ENCODE measurements around the gene TBL3. TPM values are rescaled to one million over a fixed set of nuclear protein-coding genes. Genes with fewer than 3 reads are reported as not detected.

Gene TBL3
- total RNA-seq, 2 donors from 2014 or later = 22.6 to 24.4 TPM

DNA sequence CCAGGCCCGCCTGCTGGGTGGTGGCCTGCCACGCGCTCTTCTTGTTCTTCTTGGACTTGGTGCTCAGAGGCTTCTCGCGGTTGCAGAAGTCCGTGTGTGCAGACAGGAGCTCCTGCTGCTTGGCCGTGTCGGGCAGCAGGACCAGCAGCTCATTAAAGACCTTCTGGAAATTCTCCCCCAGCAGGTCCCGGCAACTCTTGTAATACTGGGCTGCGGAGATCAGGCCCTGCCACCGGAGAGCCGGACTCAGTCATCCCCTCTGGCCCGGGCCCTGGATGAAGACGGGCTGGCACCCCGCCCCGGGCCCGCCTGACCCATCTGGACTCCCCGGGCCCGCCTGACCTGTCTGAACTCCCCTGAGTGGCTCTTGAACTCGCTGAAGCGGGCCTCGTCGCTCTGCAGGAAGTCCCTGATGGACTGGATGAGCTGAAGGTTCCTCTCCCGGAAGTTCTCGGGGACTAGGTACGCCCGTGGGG is 26.5 kb downstream of the TBL3 start:
- Mint-ChIP-seq H3K27ac (no peak overlapping the region), H3K4me1 (ENCODE audit: low read depth) (peaks cover 21% of the 10 kb centered on the region), H3K36me3 (ENCODE audit: insufficient read depth in 2 of 2) (peaks cover 3 to 9% of the 10 kb centered on the region in 2 donors), H3K4me3 (no peak overlapping the region), H3K27me3 (ENCODE audit: low read depth) (no peaks in the 10 kb centered on the region), H3K9me3 (no peaks in the 10 kb centered on the region)
- ATAC-seq (replicated peaks in 1 of 2) (no peak), DNase-seq (no peak)

DNA sequence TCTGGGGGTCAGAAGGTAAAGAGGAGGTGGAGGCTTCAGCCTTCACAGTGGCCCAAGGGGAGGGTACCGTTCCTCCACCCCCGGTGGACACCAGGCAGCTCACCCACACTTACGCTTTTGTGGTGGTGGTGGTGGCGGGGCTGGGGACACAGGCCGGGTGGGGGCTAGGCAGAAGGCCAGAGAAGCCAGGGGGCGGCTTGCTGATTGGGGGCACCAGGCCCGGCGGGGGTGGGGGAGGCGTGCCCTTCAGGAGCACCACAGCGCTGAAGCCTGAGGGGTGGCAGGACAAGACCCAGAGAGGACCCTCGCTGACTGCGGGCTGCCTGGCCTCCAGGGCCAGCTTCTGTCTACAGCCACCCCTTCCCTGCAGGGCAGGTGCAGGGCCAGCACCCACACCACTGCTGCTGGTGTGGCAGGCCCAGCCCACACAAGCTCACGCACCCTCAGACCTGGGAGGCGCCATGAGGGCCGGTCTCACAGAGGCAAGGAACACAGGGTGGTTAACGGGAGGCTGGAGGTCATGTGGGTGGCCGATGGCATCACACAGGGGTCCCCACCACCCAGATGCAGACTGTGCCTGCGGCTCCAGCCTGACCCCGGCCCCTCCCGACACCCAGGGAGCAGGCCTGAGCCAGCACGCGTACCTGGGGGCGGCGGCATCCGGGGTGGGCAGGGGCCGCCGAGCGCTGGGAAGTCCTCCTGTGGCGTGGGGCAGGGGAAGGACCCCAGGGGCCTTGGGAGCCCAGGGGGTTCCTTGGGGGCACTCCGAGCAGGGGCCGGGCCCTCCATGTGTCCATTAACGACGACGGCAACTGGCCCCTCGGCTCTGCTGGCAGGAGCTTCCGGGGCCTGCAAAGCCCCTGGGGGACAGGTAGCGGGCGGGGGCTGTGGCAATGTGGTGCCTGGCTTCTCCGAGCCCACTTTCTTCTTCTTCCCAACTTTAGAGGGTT is 27.3 kb downstream of the TBL3 start:
- ATAC-seq (replicated peaks in 1 of 2) (no peak), DNase-seq (no peak)
- peaks cover 14% of the 10 kb centered on the region for H3K4me1 Mint-ChIP-seq (ENCODE audit: low read depth)
- no peaks in the 10 kb centered on the region for H3K27me3 Mint-ChIP-seq (ENCODE audit: low read depth)
- peaks cover 2 to 9% of the 10 kb centered on the region in 2 donors for H3K36me3 Mint-ChIP-seq (ENCODE audit: insufficient read depth in 2 of 2)
- no peak overlapping the region for H3K4me3 Mint-ChIP-seq
- H3K9me3 Mint-ChIP-seq = no peaks in the 10 kb centered on the region
- no peak overlapping the region for H3K27ac Mint-ChIP-seq

DNA sequence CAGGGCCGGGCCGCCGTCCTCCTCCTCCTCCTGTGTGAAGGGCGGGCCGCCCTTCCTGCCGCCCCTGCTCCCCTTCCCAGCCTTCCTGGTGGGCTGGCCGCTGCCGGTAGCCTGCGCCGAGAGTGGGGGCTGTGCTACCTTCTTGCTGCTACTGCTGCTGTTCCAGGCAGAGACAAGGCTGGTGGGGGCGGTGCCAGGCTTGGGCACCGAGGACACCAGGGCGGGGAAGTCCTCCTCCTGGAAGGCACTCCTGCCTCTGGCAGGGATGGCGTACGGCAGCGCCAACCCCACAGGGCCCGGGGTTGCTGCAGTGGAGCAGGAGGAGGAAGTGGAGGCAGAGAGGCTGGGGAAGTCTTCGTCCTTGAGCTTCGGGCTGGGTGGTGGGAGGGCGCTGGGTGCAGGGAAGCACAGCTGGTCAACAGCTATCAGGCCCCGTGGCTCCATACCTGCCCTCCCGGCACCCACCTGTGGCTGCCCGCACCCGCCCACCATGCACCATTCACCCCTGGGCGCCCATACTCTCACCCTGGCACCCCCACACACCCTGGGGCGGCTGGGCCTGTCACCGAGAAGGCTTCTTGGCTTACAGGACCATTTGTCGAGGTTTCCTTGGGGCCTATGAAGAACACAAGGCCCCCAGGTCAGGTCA is 28.1 kb downstream of the TBL3 start:
- H3K27me3 Mint-ChIP-seq (ENCODE audit: low read depth) = no peaks in the 10 kb centered on the region
- DNase-seq (no peak), ATAC-seq (replicated peaks in 1 of 2) (no peak)
- H3K4me3 Mint-ChIP-seq = no peak overlapping the region
- no peaks in the 10 kb centered on the region for H3K9me3 Mint-ChIP-seq
- peaks cover 2 to 9% of the 10 kb centered on the region in 2 donors for H3K36me3 Mint-ChIP-seq (ENCODE audit: insufficient read depth in 2 of 2)
- no peak overlapping the region for H3K27ac Mint-ChIP-seq
- peaks cover 14% of the 10 kb centered on the region for H3K4me1 Mint-ChIP-seq (ENCODE audit: low read depth)

DNA sequence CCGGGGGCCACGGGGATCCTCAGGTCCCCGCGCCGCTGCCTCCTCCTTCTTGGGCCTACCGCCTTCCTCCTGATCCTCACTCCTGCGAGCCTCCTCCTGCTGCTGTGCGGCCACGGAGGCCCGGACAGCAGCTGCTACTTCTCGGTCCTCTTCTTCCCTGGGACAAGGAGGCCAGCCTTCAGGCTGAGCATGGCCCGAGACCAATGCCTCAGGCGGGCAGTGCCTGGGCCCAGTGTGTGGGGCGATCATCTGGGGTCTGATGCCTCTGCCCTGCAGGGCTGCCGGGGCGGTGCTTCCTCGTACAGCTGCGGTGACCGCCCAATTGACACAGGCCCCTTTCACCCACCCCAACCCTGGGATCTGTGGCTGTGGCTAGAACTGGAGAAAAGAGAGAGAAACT is 29.2 kb downstream of the TBL3 start:
- Mint-ChIP-seq H3K36me3 (ENCODE audit: insufficient read depth in 2 of 2) (peaks cover 2 to 7% of the 10 kb centered on the region in 2 donors), H3K4me3 (no peak overlapping the region), H3K27me3 (ENCODE audit: low read depth) (no peaks in the 10 kb centered on the region), H3K4me1 (ENCODE audit: low read depth) (peaks cover 20% of the 10 kb centered on the region), H3K27ac (no peak overlapping the region), H3K9me3 (no peaks in the 10 kb centered on the region)
- DNase-seq = no peak
- ATAC-seq (replicated peaks in 1 of 2) = no peak

DNA sequence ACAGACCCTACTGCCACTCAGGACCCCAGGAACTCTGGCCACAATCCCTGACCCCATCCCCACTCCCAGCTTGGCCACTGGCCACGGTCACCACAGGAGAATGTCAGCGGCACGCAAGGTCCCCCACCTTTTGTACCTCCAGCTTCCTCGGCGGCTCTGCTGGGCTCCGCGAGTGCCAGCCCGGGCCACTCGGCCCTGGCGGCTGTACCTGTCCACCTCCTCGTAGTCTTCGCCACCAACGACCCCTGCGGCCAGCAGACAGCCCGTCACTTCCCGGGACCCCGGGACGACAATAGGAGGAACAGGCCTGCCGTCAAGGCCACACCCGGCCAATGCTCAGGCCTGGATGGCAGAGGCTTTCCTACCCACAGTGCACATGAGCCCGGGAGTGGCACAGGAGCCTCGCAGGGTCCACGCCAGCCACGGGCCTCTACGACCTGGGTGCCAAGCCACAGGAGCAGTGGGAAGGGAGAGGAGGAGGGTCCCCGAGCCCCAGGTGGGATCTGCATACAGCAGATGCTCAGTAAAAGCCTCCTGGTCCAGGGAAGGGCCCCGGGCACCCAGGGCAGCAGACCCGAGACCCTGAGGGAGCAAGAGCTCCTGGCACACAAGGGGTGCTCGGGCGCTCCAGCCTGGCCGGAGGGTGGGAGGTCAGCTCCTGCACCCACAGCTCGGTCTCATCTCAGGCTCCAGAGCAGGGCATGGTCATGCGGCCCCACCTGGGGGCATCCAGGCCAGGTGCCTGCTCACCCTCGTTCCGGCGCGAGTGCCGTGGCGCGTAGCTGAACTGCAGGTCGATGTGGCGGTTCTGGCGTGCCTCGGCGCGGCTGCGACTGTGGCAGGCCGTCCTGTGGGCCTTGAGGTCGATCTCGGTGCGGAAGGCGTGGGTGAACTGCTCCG is 29.9 kb downstream of the TBL3 start:
- no peaks in the 10 kb centered on the region for H3K9me3 Mint-ChIP-seq
- H3K27me3 Mint-ChIP-seq (ENCODE audit: low read depth) = no peaks in the 10 kb centered on the region
- H3K4me1 Mint-ChIP-seq (ENCODE audit: low read depth) = peaks cover 19% of the 10 kb centered on the region
- H3K27ac Mint-ChIP-seq = no peak overlapping the region
- DNase-seq (no peak), ATAC-seq (replicated peaks in 1 of 2) (no peak)
- H3K4me3 Mint-ChIP-seq = no peak overlapping the region
- peaks cover 2 to 7% of the 10 kb centered on the region in 2 donors for H3K36me3 Mint-ChIP-seq (ENCODE audit: insufficient read depth in 2 of 2)

DNA sequence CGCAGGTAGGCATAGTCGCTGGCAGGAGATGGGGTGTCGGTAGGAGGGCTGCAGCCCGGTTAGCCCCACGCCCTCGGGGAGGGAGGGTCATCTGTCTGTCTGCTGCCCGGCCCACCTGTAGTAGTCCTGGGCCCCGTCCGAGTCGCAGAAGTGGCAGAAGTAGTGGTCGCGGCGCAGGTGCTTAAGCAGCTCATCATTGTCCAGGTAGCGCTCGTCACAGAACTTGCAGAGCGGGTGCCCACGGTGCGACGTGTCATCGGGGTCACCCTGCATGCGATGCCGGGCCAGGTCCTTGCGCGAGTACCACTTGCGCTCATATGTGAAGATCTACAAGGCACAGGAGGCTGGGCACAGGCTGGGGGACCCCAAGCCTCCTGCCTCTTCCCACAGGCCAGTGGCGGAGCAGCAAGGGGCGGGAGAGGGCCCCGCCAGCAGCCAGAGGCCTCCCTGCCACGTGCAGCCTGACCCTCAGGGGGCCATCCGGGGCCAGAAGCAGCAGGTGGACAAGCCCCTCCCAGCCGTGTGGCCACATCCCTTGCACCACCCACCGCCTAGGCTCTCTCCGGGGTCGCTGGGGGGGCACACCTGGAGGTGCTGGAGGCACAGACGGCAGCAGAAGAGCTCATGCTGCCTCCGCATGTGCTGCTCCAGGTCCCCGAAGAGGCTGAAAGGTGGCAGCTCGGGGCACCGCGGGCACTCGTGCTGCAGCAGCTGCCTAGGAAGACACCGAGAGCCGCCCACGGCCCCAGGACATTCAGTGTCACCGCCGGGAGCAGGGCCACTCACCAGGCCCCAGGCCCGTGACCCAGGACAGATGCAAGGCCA is 30.8 kb downstream of the TBL3 start:
- Mint-ChIP-seq H3K27me3 (ENCODE audit: low read depth) (no peaks in the 10 kb centered on the region), H3K27ac (no peak overlapping the region), H3K4me1 (ENCODE audit: low read depth) (peaks cover 26% of the 10 kb centered on the region), H3K9me3 (no peaks in the 10 kb centered on the region), H3K4me3 (no peak overlapping the region), H3K36me3 (ENCODE audit: insufficient read depth in 2 of 2) (peaks cover 2 to 9% of the 10 kb centered on the region in 2 donors)
- DNase-seq (no peak), ATAC-seq (replicated peaks in 1 of 2) (no peak)

DNA sequence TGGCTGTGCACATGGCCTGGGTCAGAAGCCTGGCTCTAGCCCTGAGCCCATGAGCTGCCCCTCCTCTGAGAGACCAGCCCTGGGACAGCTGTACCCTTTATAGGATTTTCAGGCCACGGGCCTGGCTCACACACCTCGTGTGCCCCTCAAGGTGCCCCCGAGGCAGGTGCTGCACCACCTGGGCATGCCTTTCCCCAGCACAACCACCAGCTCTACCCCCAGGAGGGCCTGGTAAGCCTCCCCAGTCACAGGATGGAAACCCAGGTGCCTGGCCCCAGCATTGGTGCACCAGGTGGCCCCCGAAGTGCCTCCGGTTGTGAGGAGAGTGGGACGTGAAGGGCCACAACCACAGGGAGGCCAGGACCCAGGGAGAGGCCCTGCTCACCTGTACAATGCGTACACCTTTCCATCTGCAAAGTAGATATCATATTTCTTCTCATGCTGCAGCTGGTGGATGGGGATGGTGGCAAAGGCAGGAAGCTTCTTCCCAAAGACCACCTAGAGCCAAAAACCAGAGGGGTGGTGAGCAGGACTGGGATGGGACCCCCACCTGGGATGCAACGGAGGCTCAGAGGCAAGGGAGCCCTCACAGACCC is 31.5 kb downstream of the TBL3 start:
- H3K9me3 Mint-ChIP-seq = no peaks in the 10 kb centered on the region
- H3K36me3 Mint-ChIP-seq (ENCODE audit: insufficient read depth in 2 of 2) = peaks cover 5 to 12% of the 10 kb centered on the region in 2 donors
- H3K4me3 Mint-ChIP-seq = no peak overlapping the region
- ATAC-seq (replicated peaks in 1 of 2) = no peak
- H3K27me3 Mint-ChIP-seq (ENCODE audit: low read depth) = no peaks in the 10 kb centered on the region
- H3K27ac Mint-ChIP-seq = no peak overlapping the region
- DNase-seq = no peak
- H3K4me1 Mint-ChIP-seq (ENCODE audit: low read depth) = peaks cover 33% of the 10 kb centered on the region

DNA sequence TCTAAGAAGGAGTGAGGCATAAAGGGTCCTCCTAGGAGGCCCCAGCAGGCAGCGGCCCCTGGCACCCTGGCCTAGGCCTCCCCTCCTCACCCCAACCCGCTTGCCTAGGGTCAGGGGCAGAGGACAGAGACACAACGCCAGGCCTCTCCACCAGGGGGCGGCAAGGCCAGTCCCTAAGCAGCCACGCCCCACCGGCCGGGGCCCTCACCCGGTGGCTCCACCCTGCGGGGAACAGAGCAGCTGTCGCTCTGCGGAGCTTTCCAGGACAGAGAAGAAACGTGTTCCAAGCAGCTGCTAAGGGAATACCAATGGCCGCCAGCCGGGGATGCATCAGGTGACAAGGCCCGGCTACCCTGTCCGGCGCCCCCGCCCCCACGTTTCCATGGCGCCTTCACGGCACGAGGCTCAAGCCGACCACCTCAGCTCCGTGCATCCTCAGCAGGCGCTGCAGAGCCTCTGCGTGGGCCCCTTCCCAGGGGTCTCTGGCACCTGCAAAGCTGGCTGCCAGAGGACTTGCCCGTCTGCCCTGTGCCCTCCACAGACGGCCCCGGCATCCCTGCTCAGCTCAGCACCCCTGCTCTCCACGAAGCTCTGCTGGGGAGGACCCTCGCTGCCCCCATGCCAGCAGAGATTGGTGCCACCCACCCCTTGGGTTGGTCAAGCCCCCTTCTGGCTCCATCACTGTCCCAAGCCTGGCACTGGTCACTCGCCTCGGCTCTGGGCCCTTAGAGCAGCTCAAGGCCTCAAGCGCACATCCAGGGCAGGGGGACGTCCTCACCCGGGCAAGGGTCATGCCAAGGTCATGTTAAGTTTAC is 32.2 kb downstream of the TBL3 start:
- H3K9me3 Mint-ChIP-seq = no peaks in the 10 kb centered on the region
- peak; percentile 94 to 95 for ATAC-seq (replicated peaks in 1 of 2)
- H3K36me3 Mint-ChIP-seq (ENCODE audit: insufficient read depth in 2 of 2) = peaks cover 7 to 13% of the 10 kb centered on the region in 2 donors
- no peak overlapping the region for H3K4me3 Mint-ChIP-seq
- no peaks in the 10 kb centered on the region for H3K27me3 Mint-ChIP-seq (ENCODE audit: low read depth)
- H3K27ac Mint-ChIP-seq = no peak overlapping the region
- peaks cover 39% of the 10 kb centered on the region for H3K4me1 Mint-ChIP-seq (ENCODE audit: low read depth)
- DNase-seq = peak; percentile 94

DNA sequence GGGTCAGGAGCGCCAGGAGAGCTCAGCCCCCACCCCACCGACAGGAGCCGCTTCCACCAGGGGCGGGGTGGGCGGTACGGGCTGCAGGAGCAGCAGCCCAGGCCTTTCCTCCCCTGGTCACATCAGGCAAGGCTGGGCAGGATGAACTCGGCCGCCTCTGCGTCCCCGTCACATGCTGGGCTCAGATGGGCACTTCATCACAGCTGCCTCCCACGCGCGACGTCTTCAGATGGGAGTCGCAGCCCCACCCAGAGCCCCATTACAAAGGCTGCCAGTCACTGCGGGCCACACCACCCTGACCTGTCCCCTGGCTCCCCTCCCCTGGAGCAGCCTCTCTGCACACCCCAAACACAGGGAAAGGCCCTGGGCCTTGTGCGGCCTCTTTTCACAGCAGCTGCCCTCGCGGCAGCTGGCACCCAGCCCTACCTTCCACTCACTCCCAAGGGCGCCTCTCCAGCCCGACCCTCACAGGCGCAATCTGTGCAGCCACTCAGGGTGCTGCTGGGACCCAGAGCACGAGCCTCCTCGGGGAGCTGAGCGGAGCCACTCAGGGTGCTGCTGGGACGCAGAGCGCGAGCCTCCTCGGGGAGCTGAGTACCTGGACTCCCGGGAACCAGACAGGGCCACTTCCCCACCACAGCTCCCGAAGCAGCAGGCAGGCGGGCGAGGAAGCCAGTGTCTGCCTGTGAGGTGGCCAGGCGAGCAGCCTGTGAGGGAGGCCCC is 33.1 kb downstream of the TBL3 start:
- Mint-ChIP-seq H3K4me3 (peak overlapping the region in 1 of 2 donors; percentile 15), H3K4me1 (ENCODE audit: low read depth) (peaks cover 39% of the 10 kb centered on the region), H3K36me3 (ENCODE audit: insufficient read depth in 2 of 2) (peaks cover 7 to 13% of the 10 kb centered on the region in 2 donors), H3K27me3 (ENCODE audit: low read depth) (no peaks in the 10 kb centered on the region), H3K27ac (no peak overlapping the region), H3K9me3 (no peaks in the 10 kb centered on the region)
- DNase-seq (no peak), ATAC-seq (replicated peaks in 1 of 2) (no peak)

DNA sequence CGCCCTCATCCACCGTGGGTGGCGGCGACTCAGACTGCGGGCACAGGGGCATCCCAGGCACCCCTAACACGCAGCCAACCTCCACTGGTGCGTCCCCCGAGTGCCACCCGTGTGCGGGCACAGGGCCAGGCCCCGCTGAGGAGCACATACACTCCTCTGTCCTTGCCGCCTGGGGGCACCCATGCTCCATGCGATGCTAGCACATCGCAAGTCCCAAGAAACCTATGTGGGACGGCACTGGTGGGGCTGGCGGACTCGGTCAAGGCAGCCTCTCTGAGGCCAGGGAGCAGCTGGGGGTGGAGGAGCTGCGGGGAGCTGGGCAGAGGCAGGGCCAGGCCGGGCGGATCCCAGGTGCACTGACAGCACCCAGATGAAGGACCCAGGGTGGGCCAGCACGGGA is 33.8 kb downstream of the TBL3 start:
- Mint-ChIP-seq H3K27me3 (ENCODE audit: low read depth) (no peaks in the 10 kb centered on the region), H3K4me3 (peak overlapping the region in 1 of 2 donors; percentile 57)

DNA sequence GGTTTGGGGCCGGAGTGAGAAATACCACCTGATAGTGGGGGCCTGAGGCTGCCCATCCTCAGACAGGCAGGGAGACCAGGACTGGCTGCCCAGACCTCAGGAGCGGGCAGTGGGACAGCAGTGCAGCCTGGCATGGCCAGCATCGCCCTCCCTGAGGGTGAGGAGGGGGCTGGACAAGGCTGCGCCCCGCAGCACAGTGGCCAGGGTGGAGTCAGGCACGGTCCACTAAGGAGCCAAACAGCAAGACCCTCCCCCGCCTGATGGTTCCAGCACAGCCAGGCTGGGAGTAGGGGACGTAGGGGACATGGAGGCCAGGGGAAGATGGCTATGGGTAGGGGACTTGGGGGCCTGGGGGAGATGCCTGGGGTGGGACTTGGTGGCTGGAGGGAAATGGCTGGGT is 34.5 kb downstream of the TBL3 start:
- H3K36me3 Mint-ChIP-seq (ENCODE audit: insufficient read depth in 2 of 2) = peaks cover 7 to 12% of the 10 kb centered on the region in 2 donors
- H3K27ac Mint-ChIP-seq = no peak overlapping the region

More for the DNA sequence above, 33.8 kb downstream of the TBL3 start:
- DNase-seq (no peak), ATAC-seq (replicated peaks in 1 of 2) (no peak)
- Mint-ChIP-seq H3K36me3 (ENCODE audit: insufficient read depth in 2 of 2) (peaks cover 7 to 15% of the 10 kb centered on the region in 2 donors), H3K27ac (no peak overlapping the region), H3K9me3 (no peaks in the 10 kb centered on the region), H3K4me1 (ENCODE audit: low read depth) (peaks cover 45% of the 10 kb centered on the region)

More for the DNA sequence above, 34.5 kb downstream of the TBL3 start:
- DNase-seq (no peak), ATAC-seq (replicated peaks in 1 of 2) (no peak)
- Mint-ChIP-seq H3K4me3 (peak overlapping the region; percentile 51 to 95), H3K27me3 (ENCODE audit: low read depth) (no peaks in the 10 kb centered on the region), H3K4me1 (ENCODE audit: low read depth) (peaks cover 46% of the 10 kb centered on the region), H3K9me3 (no peaks in the 10 kb centered on the region)

Data from activated T-cell treated with anti-CD3 and anti-CD28 coated beads, Interleukin-2, amount 50 U/mL, for 72 hours (primary cell).